K562 (cell line): ENCODE data around the gene DBX2. TPM values are rescaled to one million over a fixed set of nuclear protein-coding genes. Genes with fewer than 3 reads are reported as not detected.

ENCODE experiments used
- ATAC-seq: fragments of 200-7000 bp; cut with Tn5 transposase; 3 replicates; pipeline ENCODE4 v1.9.1; 2020; ENCODE audit warnings: moderate library complexity
- BruUV-seq: library from RNA; stranded (reverse); fragments of 400-500 nt; replicated peaks from 2 replicates; lab custom pipeline; 2021; lab: Mats Ljungman, UMichigan
- CTCF ChIA-PET: fragments of 300-600 bp; formaldehyde crosslinking; extraction: SDS; loops from one replicate; lab custom pipeline; 2021; ENCODE audit warnings: low intra/inter-chr PET ratio; lab: Yijun Ruan, JAX
- POLR2A ChIA-PET: fragments of 300-600, 350-650 bp; sonication (Branson Sonifier 250); formaldehyde crosslinking; extraction: SDS; loops from one replicate; lab custom pipeline; 2021; ENCODE audit warnings: antibody characterized with exemption, inconsistent platforms; lab: Yijun Ruan, JAX
- DNase-seq, 4 experiments: peaks; one replicate each; pipeline versions ENCODE4 v3.0.0 to v3.0.0-alpha.2; 2011 to 2018; ENCODE audit warnings: low spot score in 3 of 4, mixed read lengths in 3 of 4; ENCODE audit errors: extremely low read depth in 1 of 4
- FAIRE-seq: peaks from 2 replicates; lab custom pipeline; 2011; peaks lifted over from hg19 to GRCh38; lab: Jason Lieb, UNC
- H2AFZ ChIP-seq: 2 replicates; pipeline ENCODE4 v1.6.0; 2011; ENCODE audit warnings: low read depth, low read length, control low read depth, inconsistent platforms
- H3K27ac ChIP-seq: fragments of 200-600 bp; 3 replicates; pipeline ENCODE4 v1.8.0; 2011; ENCODE audit warnings: low read depth, mild to moderate bottlenecking, control low read depth, inconsistent platforms, low read length, moderate library complexity, mixed read lengths; ENCODE audit errors: extremely low read depth
- H3K27me3 ChIP-seq, 2 experiments: fragments of 300-600 bp in 1 of 2; 2 replicates in 1 of 2; 3 replicates in 1 of 2; pipeline versions ENCODE4 v1.6.0 to v1.8.0; 2011; ENCODE audit warnings: inconsistent platforms in 2 of 2, low read length in 2 of 2, mild to moderate bottlenecking in 1 of 2, mixed read lengths in 1 of 2, moderate library complexity in 1 of 2; ENCODE audit not compliant: control insufficient read depth in 2 of 2, insufficient read depth in 2 of 2
- H3K36me3 ChIP-seq: fragments of 300-600 bp; 3 replicates; pipeline ENCODE4 v1.8.0; 2011; ENCODE audit warnings: mild to moderate bottlenecking, low read length, inconsistent platforms; ENCODE audit not compliant: control insufficient read depth, insufficient read depth
- H3K4me1 ChIP-seq, 2 experiments: fragments of 200-600 bp in 1 of 2; replicated peaks in 1 of 2; 2 replicates in 1 of 2; 3 replicates in 1 of 2; pipeline versions ENCODE4 v1.5.1 to v1.8.0; 2011; ENCODE audit warnings: inconsistent platforms in 2 of 2, low read length in 2 of 2, mild to moderate bottlenecking in 1 of 2, mixed read lengths in 1 of 2, moderate library complexity in 1 of 2; ENCODE audit not compliant: control insufficient read depth in 2 of 2, insufficient read depth in 2 of 2
- H3K4me2 ChIP-seq: 2 replicates; pipeline ENCODE4 v1.6.1; 2011; ENCODE audit warnings: low read length, control low read depth, inconsistent platforms, mixed read lengths; ENCODE audit not compliant: insufficient read depth
- H3K4me3 ChIP-seq: fragments of 200-600 bp; sonication (generic), shearing (Covaris generic); 2 replicates; pipeline ENCODE4 v1.5.1; 2016; ENCODE audit warnings: control low read depth, inconsistent platforms
- H3K79me2 ChIP-seq: fragments of 200-600 bp; 3 replicates; pipeline ENCODE4 v1.8.0; 2011; ENCODE audit warnings: low read length, inconsistent platforms; ENCODE audit not compliant: control insufficient read depth, insufficient read depth
- H3K9ac ChIP-seq, 2 experiments: 2 replicates each; pipeline versions ENCODE4 v1.6.0 to v1.6.1; 2011; ENCODE audit warnings: low read depth in 2 of 2, low read length in 2 of 2, control low read depth in 1 of 2, inconsistent platforms in 1 of 2, mild to moderate bottlenecking in 1 of 2, mixed read lengths in 1 of 2; ENCODE audit not compliant: insufficient read depth in 1 of 2
- H3K9me1 ChIP-seq: one replicate; pipeline ENCODE4 v1.6.0; 2011; ENCODE audit warnings: inconsistent platforms, mild to moderate bottlenecking, low read length, moderate library complexity; ENCODE audit not compliant: control insufficient read depth, insufficient read depth
- H3K9me3 ChIP-seq: replicated peaks from 2 replicates; pipeline ENCODE4 v1.5.1; 2011; ENCODE audit warnings: low read depth, low read length, inconsistent platforms; ENCODE audit not compliant: control insufficient read depth, insufficient read depth
- H4K20me1 ChIP-seq: replicated peaks from 2 replicates; pipeline ENCODE4 v1.6.1; 2011; ENCODE audit warnings: low read length, inconsistent platforms, mixed read lengths; ENCODE audit not compliant: control insufficient read depth, insufficient read depth
- ESRRB ChIP-seq: fragments of 250-450 bp; sonication (Bioruptor Pico); IDR thresholded peaks from 2 replicates; pipeline ENCODE4 v1.5.0; 2020; ENCODE audit warnings: mild to moderate bottlenecking, moderate library complexity, borderline replicate concordance
- FOXJ3 ChIP-seq: sonication (generic); formaldehyde crosslinking; IDR thresholded peaks from 2 replicates; pipeline ENCODE4 v1.4.0; 2020; ENCODE audit warnings: mild to moderate bottlenecking, missing genetic modification reagents
- WGBS: fragments of 100-300 bp; shearing (Covaris generic); methylation state at CpG from one replicate; pipeline ENCODE4 v1.1.6; 2016; ENCODE audit warnings: low coverage, mixed read lengths; ENCODE audit not compliant: insufficient coverage; ENCODE audit errors: missing lambda C conversion rate; 5-methylcytosine and 5-hydroxymethylcytosine counted together
- in situ Hi-C: fragments of 300-500 bp; cut with MboI; formaldehyde crosslinking; loops from 4 replicates; pipeline ENCODE4 v1.15.0; 2018; ENCODE audit warnings: inconsistent platforms, mixed read lengths
- intact Hi-C: fragments of 100-400 bp; cut with micrococcal nuclease; formaldehyde crosslinking; loops from 2 replicates; pipeline ENCODE4 v1.14.2; 2022
- polyA plus RNA-seq, 8 experiments: library from polyadenylated mRNA; depleted of rRNA in 4 of 8; stranded (reverse) in 5 of 8; unstranded in 3 of 8; fragments of >200 nt; fragmentation: Nextera tagmentation in 2 of 8; fragmentation: Illumina TruSeq in 1 of 8; extraction: Ambion mirVana in 2 of 8; extraction: Trizol in 1 of 8; gene quantifications; 2 replicates each; pipeline versions ENCODE4 v1.2.1 to v1.2.3, GENCODE V29; 2011 to 2014; ENCODE audit warnings: inconsistent platforms in 1 of 8, missing spikeins in 1 of 8
- total RNA-seq, 7 experiments: library from RNA; depleted of rRNA in 6 of 7; stranded (reverse); fragments of >200 nt in 6 of 7; fragmentation: Illumina TruSeq in 2 of 7; extraction: Trizol in 2 of 7; gene quantifications; 2 replicates each; pipeline versions ENCODE4 v1.2.1 to v1.2.3, GENCODE V29; 2011 to 2021; ENCODE audit warnings: low replicate concordance in 1 of 7
- TF ChIP-seq, protein P1 (sequence below): IDR thresholded peaks from 2 replicates; pipeline ENCODE4 v1.6.1; 2012; ENCODE audit warnings: low read depth, low read length, improper control_type of control experiment, borderline replicate concordance
- TF ChIP-seq, protein P2 (sequence below): fragments of 200-600 bp; sonication (generic); IDR thresholded peaks from one replicate; pipeline ENCODE4 v1.6.1; 2012; ENCODE audit warnings: mild to moderate bottlenecking, low read depth, low read length, inconsistent platforms
- TF ChIP-seq, protein P3 (sequence below): fragments of 250-450 bp; sonication (Bioruptor Pico); IDR thresholded peaks from 2 replicates; pipeline ENCODE4 v1.5.0; 2021

DBX2 gene
- total and polyA plus RNA-seq, 9 of the 15 experiments (the other 6 are each of a cell fraction or from before 2014, with no cell fraction given): not detected

DNA sequence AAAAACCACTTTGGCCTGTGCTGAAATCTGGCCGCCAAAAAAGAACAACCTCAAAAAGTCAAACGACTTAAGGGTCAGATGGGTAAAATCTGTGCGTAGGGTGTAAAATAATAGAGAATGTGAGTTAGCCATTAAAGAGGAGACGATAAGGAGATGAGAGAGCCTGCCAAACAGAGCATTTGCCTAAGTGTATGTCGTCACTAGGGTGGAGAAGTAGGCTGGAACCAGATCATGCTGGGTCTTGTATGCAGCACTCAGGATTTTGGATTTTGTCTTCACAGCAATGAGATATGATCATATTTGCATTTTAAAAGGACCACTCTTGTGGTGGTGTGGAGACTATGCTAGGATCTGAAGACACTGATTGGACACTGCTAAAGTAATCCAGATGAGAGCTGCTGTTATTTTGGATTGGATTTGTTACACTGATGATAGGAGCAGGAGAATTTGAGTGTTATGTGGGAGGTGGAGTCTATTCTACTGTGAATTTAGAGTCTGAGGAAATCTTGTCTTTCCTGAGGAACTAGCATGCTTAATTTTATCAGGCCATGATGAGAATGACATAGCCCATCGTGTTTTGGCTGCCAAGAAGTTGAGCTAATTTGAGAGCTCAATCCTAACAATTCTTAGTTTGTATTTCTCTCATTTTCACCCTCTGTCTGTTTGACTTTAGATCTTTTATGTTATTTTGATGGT is 24.8 kb upstream of the DBX2 start:
- ChIA-PET CTCF (no interaction called here), POLR2A (no interaction called here)
- in situ Hi-C loops: no loop called here
- no peak overlapping the region for H2AFZ ChIP-seq
- H3K4me3 ChIP-seq: no peak overlapping the region
- FAIRE-seq (no peak), ATAC-seq (no peak), DNase-seq (no peak)
- H3K9me1 ChIP-seq: no peaks in the 10 kb centered on the region
- WGBS: 0% methylated on average over 6 of the region's 6 CpGs
- no peak overlapping the region for H3K4me2 ChIP-seq
- H3K79me2 ChIP-seq: no peaks in the 10 kb centered on the region
- no peak overlapping the region for H3K27ac ChIP-seq
- no peaks in the 10 kb centered on the region; a peak in 1 of 5 replicates for H3K27me3 ChIP-seq
- H4K20me1 ChIP-seq: no peaks in the 10 kb centered on the region
- H3K9ac ChIP-seq: no peak overlapping the region
- no TSS peak for BruUV-seq
- TF ChIP-seq, protein P1, sequence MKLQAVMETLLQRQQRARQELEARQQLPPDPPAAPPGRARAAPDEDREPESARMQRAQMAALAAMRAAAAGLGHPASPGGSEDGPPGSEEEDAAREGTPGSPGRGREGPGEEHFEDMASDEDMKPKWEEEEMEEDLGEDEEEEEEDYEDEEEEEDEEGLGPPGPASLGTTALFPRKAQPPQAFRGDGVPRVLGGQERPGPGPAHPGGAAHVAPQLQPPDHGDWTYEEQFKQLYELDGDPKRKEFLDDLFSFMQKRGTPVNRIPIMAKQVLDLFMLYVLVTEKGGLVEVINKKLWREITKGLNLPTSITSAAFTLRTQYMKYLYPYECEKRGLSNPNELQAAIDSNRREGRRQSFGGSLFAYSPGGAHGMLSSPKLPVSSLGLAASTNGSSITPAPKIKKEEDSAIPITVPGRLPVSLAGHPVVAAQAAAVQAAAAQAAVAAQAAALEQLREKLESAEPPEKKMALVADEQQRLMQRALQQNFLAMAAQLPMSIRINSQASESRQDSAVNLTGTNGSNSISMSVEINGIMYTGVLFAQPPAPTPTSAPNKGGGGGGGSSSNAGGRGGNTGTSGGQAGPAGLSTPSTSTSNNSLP: no peak
- TF ChIP-seq FOXJ3 (CRISPR knock-in tag) (no peak), ESRRB (no peak)
- TF ChIP-seq, protein P2, sequence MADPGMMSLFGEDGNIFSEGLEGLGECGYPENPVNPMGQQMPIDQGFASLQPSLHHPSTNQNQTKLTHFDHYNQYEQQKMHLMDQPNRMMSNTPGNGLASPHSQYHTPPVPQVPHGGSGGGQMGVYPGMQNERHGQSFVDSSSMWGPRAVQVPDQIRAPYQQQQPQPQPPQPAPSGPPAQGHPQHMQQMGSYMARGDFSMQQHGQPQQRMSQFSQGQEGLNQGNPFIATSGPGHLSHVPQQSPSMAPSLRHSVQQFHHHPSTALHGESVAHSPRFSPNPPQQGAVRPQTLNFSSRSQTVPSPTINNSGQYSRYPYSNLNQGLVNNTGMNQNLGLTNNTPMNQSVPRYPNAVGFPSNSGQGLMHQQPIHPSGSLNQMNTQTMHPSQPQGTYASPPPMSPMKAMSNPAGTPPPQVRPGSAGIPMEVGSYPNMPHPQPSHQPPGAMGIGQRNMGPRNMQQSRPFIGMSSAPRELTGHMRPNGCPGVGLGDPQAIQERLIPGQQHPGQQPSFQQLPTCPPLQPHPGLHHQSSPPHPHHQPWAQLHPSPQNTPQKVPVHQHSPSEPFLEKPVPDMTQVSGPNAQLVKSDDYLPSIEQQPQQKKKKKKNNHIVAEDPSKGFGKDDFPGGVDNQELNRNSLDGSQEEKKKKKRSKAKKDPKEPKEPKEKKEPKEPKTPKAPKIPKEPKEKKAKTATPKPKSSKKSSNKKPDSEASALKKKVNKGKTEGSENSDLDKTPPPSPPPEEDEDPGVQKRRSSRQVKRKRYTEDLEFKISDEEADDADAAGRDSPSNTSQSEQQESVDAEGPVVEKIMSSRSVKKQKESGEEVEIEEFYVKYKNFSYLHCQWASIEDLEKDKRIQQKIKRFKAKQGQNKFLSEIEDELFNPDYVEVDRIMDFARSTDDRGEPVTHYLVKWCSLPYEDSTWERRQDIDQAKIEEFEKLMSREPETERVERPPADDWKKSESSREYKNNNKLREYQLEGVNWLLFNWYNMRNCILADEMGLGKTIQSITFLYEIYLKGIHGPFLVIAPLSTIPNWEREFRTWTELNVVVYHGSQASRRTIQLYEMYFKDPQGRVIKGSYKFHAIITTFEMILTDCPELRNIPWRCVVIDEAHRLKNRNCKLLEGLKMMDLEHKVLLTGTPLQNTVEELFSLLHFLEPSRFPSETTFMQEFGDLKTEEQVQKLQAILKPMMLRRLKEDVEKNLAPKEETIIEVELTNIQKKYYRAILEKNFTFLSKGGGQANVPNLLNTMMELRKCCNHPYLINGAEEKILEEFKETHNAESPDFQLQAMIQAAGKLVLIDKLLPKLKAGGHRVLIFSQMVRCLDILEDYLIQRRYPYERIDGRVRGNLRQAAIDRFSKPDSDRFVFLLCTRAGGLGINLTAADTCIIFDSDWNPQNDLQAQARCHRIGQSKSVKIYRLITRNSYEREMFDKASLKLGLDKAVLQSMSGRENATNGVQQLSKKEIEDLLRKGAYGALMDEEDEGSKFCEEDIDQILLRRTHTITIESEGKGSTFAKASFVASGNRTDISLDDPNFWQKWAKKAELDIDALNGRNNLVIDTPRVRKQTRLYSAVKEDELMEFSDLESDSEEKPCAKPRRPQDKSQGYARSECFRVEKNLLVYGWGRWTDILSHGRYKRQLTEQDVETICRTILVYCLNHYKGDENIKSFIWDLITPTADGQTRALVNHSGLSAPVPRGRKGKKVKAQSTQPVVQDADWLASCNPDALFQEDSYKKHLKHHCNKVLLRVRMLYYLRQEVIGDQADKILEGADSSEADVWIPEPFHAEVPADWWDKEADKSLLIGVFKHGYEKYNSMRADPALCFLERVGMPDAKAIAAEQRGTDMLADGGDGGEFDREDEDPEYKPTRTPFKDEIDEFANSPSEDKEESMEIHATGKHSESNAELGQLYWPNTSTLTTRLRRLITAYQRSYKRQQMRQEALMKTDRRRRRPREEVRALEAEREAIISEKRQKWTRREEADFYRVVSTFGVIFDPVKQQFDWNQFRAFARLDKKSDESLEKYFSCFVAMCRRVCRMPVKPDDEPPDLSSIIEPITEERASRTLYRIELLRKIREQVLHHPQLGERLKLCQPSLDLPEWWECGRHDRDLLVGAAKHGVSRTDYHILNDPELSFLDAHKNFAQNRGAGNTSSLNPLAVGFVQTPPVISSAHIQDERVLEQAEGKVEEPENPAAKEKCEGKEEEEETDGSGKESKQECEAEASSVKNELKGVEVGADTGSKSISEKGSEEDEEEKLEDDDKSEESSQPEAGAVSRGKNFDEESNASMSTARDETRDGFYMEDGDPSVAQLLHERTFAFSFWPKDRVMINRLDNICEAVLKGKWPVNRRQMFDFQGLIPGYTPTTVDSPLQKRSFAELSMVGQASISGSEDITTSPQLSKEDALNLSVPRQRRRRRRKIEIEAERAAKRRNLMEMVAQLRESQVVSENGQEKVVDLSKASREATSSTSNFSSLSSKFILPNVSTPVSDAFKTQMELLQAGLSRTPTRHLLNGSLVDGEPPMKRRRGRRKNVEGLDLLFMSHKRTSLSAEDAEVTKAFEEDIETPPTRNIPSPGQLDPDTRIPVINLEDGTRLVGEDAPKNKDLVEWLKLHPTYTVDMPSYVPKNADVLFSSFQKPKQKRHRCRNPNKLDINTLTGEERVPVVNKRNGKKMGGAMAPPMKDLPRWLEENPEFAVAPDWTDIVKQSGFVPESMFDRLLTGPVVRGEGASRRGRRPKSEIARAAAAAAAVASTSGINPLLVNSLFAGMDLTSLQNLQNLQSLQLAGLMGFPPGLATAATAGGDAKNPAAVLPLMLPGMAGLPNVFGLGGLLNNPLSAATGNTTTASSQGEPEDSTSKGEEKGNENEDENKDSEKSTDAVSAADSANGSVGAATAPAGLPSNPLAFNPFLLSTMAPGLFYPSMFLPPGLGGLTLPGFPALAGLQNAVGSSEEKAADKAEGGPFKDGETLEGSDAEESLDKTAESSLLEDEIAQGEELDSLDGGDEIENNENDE: no peak
- TF ChIP-seq, protein P3, sequence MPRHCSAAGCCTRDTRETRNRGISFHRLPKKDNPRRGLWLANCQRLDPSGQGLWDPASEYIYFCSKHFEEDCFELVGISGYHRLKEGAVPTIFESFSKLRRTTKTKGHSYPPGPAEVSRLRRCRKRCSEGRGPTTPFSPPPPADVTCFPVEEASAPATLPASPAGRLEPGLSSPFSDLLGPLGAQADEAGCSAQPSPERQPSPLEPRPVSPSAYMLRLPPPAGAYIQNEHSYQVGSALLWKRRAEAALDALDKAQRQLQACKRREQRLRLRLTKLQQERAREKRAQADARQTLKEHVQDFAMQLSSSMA (CRISPR knock-in tag): no peak
- intact Hi-C loops: no loop called here
- no peaks in the 10 kb centered on the region for H3K36me3 ChIP-seq
- no peaks in the 10 kb centered on the region for H3K4me1 ChIP-seq
- H3K9me3 ChIP-seq: no peaks in the 10 kb centered on the region
